Measurements from ENCODE around the gene SPACA6.

SPACA6 gene

GRCh38 chr19:51697169-51697776 lies 4.1 kb downstream of the SPACA6 start:
- H3K4me1 ChIP-seq (ENCODE audit: control insufficient read depth, insufficient read depth, low read length, poor library complexity, severe bottlenecking): peaks cover 7% of the 10 kb centered on the region
- WGBS, 2 experiments (ENCODE audit: insufficient coverage in 2 of 2): 95 to 98% methylated on average over 5 of the region's 9 CpGs
- no peak overlapping the region for H3K27ac ChIP-seq (ENCODE audit: low read depth, low read length, severe bottlenecking)
- H3K9me3 ChIP-seq (ENCODE audit: control insufficient read depth, low read length): no peaks in the 10 kb centered on the region
- H3K4me3 ChIP-seq (ENCODE audit: extremely low read depth, insufficient read depth, low read length, poor library complexity, severe bottlenecking): no peak overlapping the region
- H3K36me3 ChIP-seq (ENCODE audit: control insufficient read depth, insufficient read depth, low read length): peaks cover 98% of the 10 kb centered on the region

DNA sequence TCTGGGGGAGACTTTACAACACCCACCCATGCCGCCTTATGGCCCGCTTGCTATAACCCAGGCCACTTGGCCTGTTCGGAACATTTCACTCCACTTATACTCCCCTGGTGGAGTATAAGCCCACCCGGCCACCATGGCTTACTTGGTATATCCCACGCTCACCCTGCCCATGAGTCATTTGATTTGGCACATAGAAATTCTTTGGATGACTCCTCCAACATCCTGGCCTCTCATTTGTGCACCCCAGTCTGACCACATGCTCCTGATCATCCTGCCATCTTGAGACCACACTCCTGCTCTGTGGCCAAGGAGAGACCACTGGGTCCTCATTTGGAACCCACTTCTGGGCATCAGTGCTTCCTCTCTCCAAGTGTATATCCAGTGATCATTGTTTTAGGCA lies 5.2 kb downstream of the SPACA6 start:
- H3K9me3 ChIP-seq (ENCODE audit: control insufficient read depth, low read length): no peaks in the 10 kb centered on the region
- 89 to 98% methylated on average over 4 to 5 of the region's 5 CpGs for WGBS, 2 experiments (ENCODE audit: insufficient coverage in 2 of 2)
- H3K27ac ChIP-seq (ENCODE audit: low read depth, low read length, severe bottlenecking): no peak overlapping the region
- H3K36me3 ChIP-seq (ENCODE audit: control insufficient read depth, insufficient read depth, low read length): peaks cover 95% of the 10 kb centered on the region
- no peaks in the 10 kb centered on the region for H3K4me1 ChIP-seq (ENCODE audit: control insufficient read depth, insufficient read depth, low read length, poor library complexity, severe bottlenecking)
- no peak overlapping the region for H3K4me3 ChIP-seq (ENCODE audit: extremely low read depth, insufficient read depth, low read length, poor library complexity, severe bottlenecking)

- Histone ChIP-seq H3K27ac (ENCODE audit: low read depth, low read length, severe bottlenecking) (no peak overlapping the region), H3K36me3 (ENCODE audit: control insufficient read depth, insufficient read depth, low read length) (peaks cover 87% of the 10 kb centered on the region), H3K4me1 (ENCODE audit: control insufficient read depth, insufficient read depth, low read length, poor library complexity, severe bottlenecking) (no peaks in the 10 kb centered on the region), H3K4me3 (ENCODE audit: extremely low read depth, insufficient read depth, low read length, poor library complexity, severe bottlenecking) (no peak overlapping the region), H3K9me3 (ENCODE audit: control insufficient read depth, low read length) (no peaks in the 10 kb centered on the region)
- 81 to 100% methylated on average over 4 of the region's 5 CpGs for WGBS, 2 experiments (ENCODE audit: insufficient coverage in 2 of 2)
Observed at GRCh38 chr19:51699170-51699569, 6.0 kb downstream of the SPACA6 start.

DNA sequence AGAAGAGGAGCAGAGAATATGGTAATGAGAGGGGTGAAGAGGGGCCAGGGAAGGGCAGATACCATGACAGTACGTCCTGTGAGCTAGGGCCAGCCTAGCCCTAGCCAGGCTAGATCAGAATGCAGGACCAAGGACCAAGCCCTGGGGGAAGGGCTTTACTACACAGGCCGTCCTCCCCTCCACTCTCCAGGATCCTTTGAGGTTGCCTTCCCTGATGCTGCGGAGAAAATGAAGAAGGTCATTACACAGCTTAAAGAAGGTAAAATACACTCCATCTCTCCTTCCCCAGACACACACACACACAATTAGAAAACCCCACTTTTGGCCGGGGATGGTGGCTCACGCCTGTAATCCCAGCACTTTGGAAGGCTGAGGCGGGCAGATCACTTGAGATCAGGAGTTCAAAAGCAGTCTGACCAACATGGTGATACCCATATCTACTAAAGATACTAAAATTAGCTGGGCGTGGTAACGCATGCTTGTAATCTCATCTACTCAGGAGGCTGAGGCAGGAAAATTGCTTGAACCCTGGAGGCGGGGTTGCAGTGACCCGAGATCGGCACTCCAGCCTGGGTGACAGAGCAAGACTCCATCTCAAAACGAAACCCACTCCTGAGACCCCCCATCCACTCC lies 8.5 kb downstream of the SPACA6 start:
- H3K27ac ChIP-seq (ENCODE audit: low read depth, low read length, severe bottlenecking): no peak overlapping the region
- no peaks in the 10 kb centered on the region for H3K9me3 ChIP-seq (ENCODE audit: control insufficient read depth, low read length)
- peaks cover 85% of the 10 kb centered on the region for H3K36me3 ChIP-seq (ENCODE audit: control insufficient read depth, insufficient read depth, low read length)
- H3K4me3 ChIP-seq (ENCODE audit: extremely low read depth, insufficient read depth, low read length, poor library complexity, severe bottlenecking): no peak overlapping the region
- no peaks in the 10 kb centered on the region for H3K4me1 ChIP-seq (ENCODE audit: control insufficient read depth, insufficient read depth, low read length, poor library complexity, severe bottlenecking)
- WGBS, 2 experiments (ENCODE audit: insufficient coverage in 2 of 2): 92 to 94% methylated on average over 12 of the region's 12 CpGs

DNA sequence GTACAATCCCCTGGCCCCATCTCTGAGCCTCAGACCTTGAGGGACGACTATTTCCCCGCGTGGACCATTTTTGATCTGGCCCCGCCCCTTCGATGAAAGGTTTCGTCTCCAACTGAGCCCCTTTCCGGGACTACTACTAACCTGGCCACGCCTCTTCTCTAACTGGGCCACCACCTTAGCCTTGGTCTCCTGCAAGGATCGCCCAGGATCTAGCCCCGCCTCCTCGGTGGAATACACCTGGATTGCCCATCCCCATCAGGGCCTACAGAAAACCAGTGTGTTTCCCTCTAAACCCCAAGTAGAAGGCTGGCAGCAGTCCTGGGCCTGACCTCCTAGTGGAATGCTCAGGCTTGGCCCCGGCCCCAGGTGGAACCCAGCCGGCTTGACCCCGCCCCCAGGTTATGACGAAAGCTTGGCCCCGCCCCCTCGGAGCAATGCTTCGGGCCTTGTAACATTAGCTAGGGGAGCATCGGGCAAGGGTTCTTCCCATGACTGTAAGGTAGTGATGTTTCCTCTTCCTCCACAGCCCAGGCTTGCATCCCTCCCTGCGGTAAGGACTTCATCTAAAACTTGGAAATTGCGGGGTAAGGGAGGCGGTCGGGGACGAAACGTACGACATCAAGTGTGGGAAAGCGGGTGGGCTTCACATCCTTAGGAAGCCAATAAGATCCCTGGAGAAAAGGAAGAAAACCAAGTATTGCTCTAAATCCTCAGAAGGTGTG lies 9.1 kb downstream of the SPACA6 start:
- no peak overlapping the region for H3K4me3 ChIP-seq (ENCODE audit: extremely low read depth, insufficient read depth, low read length, poor library complexity, severe bottlenecking)
- no peaks in the 10 kb centered on the region for H3K4me1 ChIP-seq (ENCODE audit: control insufficient read depth, insufficient read depth, low read length, poor library complexity, severe bottlenecking)
- H3K27ac ChIP-seq (ENCODE audit: low read depth, low read length, severe bottlenecking): no peak overlapping the region
- 71 to 81% methylated on average over 19 of the region's 27 CpGs for WGBS, 2 experiments (ENCODE audit: insufficient coverage in 2 of 2)
- H3K9me3 ChIP-seq (ENCODE audit: control insufficient read depth, low read length): no peaks in the 10 kb centered on the region
- peaks cover 85% of the 10 kb centered on the region for H3K36me3 ChIP-seq (ENCODE audit: control insufficient read depth, insufficient read depth, low read length)

- Histone ChIP-seq H3K4me3 (ENCODE audit: extremely low read depth, insufficient read depth, low read length, poor library complexity, severe bottlenecking) (no peak overlapping the region), H3K36me3 (ENCODE audit: control insufficient read depth, insufficient read depth, low read length) (peaks cover 85% of the 10 kb centered on the region), H3K4me1 (ENCODE audit: control insufficient read depth, insufficient read depth, low read length, poor library complexity, severe bottlenecking) (no peaks in the 10 kb centered on the region), H3K9me3 (ENCODE audit: control insufficient read depth, low read length) (no peaks in the 10 kb centered on the region), H3K27ac (ENCODE audit: low read depth, low read length, severe bottlenecking) (peak overlapping the region; percentile 72)
- WGBS, 2 experiments (ENCODE audit: insufficient coverage in 2 of 2): 66 to 77% methylated on average over 40 to 44 of the region's 46 CpGs
Observed at GRCh38 chr19:51702825-51703574, 9.9 kb downstream of the SPACA6 start.

DNA sequence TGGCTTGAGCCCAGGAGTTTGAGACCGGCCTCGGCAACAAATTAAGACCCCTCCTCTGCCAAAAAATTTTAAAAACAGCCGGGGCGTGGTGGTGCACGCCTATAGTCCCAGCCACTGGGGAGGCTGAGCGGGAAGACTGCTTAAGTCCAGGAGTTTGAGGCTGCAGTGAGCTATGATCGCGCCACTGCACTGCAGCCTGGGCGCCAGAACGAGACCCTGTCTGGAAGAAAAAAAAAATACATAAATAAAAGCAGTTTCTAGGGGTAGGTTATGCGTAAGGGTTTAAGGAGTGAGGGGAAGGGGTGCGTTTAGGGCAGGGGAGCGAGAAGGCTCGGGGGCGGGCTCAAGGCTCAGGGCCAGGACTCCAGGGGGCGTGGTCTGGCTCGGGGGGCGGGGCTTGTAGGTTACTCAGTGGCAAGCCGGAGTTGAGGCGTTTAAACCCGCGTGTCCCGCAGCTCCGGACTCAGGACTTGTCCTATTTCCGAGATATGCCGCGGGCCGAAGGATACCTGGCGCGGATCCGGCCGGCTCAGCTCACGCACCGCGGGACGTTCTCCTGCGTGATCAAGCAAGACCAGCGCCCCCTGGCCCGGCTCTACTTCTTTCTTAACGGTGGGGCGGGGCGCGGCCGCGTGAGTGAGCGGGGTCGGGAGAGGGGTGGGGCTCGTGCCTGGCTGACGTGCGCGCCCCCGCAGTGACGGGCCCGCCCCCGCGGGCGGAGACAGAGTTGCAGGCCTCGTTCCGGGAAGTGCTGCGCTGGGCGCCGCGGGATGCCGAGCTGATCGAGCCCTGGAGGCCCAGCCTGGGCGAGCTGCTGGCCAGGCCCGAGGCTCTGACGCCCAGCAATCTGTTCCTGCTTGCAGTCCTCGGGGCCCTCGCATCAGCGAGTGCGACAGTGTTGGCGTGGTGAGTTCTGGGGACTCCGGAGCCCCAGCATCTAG lies 10.7 kb downstream of the SPACA6 start:
- peak overlapping the region; percentile 42 for H3K4me3 ChIP-seq (ENCODE audit: extremely low read depth, insufficient read depth, low read length, poor library complexity, severe bottlenecking)
- peaks cover 77% of the 10 kb centered on the region for H3K36me3 ChIP-seq (ENCODE audit: control insufficient read depth, insufficient read depth, low read length)
- no peaks in the 10 kb centered on the region for H3K9me3 ChIP-seq (ENCODE audit: control insufficient read depth, low read length)
- WGBS, 2 experiments (ENCODE audit: insufficient coverage in 2 of 2): 7% methylated on average over 53 to 64 of the region's 74 CpGs
- no peaks in the 10 kb centered on the region for H3K4me1 ChIP-seq (ENCODE audit: control insufficient read depth, insufficient read depth, low read length, poor library complexity, severe bottlenecking)
- H3K27ac ChIP-seq (ENCODE audit: low read depth, low read length, severe bottlenecking): peak overlapping the region; percentile 72

- Histone ChIP-seq H3K36me3 (ENCODE audit: control insufficient read depth, insufficient read depth, low read length) (peaks cover 70% of the 10 kb centered on the region), H3K27ac (ENCODE audit: low read depth, low read length, severe bottlenecking) (peak overlapping the region; percentile 72), H3K9me3 (ENCODE audit: control insufficient read depth, low read length) (no peaks in the 10 kb centered on the region), H3K4me1 (ENCODE audit: control insufficient read depth, insufficient read depth, low read length, poor library complexity, severe bottlenecking) (no peaks in the 10 kb centered on the region), H3K4me3 (ENCODE audit: extremely low read depth, insufficient read depth, low read length, poor library complexity, severe bottlenecking) (peak overlapping the region; percentile 42)
- 75 to 85% methylated on average over 2 to 3 of the region's 4 CpGs for whole genome bisulfite sequencing, 2 experiments (ENCODE audit: insufficient coverage in 2 of 2)
Observed at GRCh38 chr19:51704626-51705025, 11.5 kb downstream of the SPACA6 start.

DNA sequence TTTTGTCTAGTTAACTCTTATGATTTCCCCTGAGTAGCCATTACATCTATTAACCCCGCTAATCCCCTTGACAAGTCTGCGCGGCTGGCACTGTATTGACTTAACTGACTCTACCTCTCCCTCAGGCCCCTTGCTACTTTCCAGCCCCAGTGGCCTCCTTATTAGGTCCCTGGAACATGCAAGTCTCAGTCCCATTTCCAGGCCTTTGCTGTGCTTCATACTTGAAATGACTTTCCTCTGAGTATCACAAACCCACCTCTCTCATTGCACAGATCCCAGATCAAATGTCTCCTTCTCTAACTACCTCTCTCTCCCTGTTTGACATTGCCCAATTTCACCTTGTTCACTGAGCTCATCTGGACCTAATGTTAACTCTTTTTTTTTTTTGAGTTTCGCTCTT lies 13.2 kb downstream of the SPACA6 start:
- Histone ChIP-seq H3K36me3 (ENCODE audit: control insufficient read depth, insufficient read depth, low read length) (peaks cover 53% of the 10 kb centered on the region), H3K27ac (ENCODE audit: low read depth, low read length, severe bottlenecking) (no peak overlapping the region), H3K9me3 (ENCODE audit: control insufficient read depth, low read length) (no peaks in the 10 kb centered on the region), H3K4me1 (ENCODE audit: control insufficient read depth, insufficient read depth, low read length, poor library complexity, severe bottlenecking) (no peaks in the 10 kb centered on the region), H3K4me3 (ENCODE audit: extremely low read depth, insufficient read depth, low read length, poor library complexity, severe bottlenecking) (no peak overlapping the region)
- 100% methylated on average over 4 of the region's 4 CpGs for WGBS, 2 experiments (ENCODE audit: insufficient coverage in 2 of 2)

GRCh38 chr19:51706885-51707284 lies 13.8 kb downstream of the SPACA6 start:
- Histone ChIP-seq H3K4me3 (ENCODE audit: extremely low read depth, insufficient read depth, low read length, poor library complexity, severe bottlenecking) (no peak overlapping the region), H3K4me1 (ENCODE audit: control insufficient read depth, insufficient read depth, low read length, poor library complexity, severe bottlenecking) (no peaks in the 10 kb centered on the region), H3K36me3 (ENCODE audit: control insufficient read depth, insufficient read depth, low read length) (peaks cover 47% of the 10 kb centered on the region), H3K27ac (ENCODE audit: low read depth, low read length, severe bottlenecking) (no peak overlapping the region), H3K9me3 (ENCODE audit: control insufficient read depth, low read length) (no peaks in the 10 kb centered on the region)
- WGBS, 2 experiments (ENCODE audit: insufficient coverage in 2 of 2): 97 to 100% methylated on average over 3 of the region's 3 CpGs
